ENCODE measurements around the gene JMJD4. TPM values are rescaled to one million over a fixed set of nuclear protein-coding genes. Genes with fewer than 3 reads are reported as not detected.
A peak's percentile ranks its signal among the peaks of the same experiment; 100 is the strongest.

JMJD4 gene
- total RNA-seq, 1 experiment from 2014 or later, result 27.1 TPM

- CTCF ChIA-PET, result no interaction called here
- Mint-ChIP-seq H3K4me1 (ENCODE audit: low read depth, unreplicated experiment) (peaks cover 6% of the 10 kb centered on the region), H3K4me3 (ENCODE audit: unreplicated experiment) (peak overlapping the region; percentile 72), H3K27me3 (ENCODE audit: insufficient read depth, unreplicated experiment) (no peaks in the 10 kb centered on the region), H3K36me3 (ENCODE audit: insufficient read depth, unreplicated experiment) (peaks cover 29% of the 10 kb centered on the region), H3K9me3 (ENCODE audit: unreplicated experiment) (peaks cover 9% of the 10 kb centered on the region), H3K27ac (ENCODE audit: unreplicated experiment) (peak overlapping the region; percentile 48)
- POLR2A ChIA-PET, result no interaction called here
- DNase-seq, result no peak
- no TSS peak for BruUV-seq (replicated peaks)
- Histone ChIP-seq H3K36me3 (ENCODE audit: control insufficient read depth, insufficient read depth, low read length) (0 out of 2 replicates have a peak, but pooled peaks cover 3% of the 10 kb centered on the region), H3K4me1 (peaks cover 15% of the 10 kb centered on the region), H3K9me3 (0 out of 2 replicates have a peak, but pooled peaks cover 4% of the 10 kb centered on the region), H3K27me3 (replicated peaks; ENCODE audit: control insufficient read depth, insufficient read depth, low read length) (no peaks in the 10 kb centered on the region), H3K4me3 (ENCODE audit: low read depth, low read length) (peak overlapping the region; percentile 46)
- TF ChIP-seq CTCF (IDR thresholded peaks at IDR 0.05; ENCODE audit: insufficient read depth in 1 of 2, low read depth in 1 of 2, low read length in 1 of 2, severe bottlenecking in 1 of 2, unreplicated experiment in 1 of 2), result no peak
- intact Hi-C loops (cut with micrococcal nuclease; ENCODE audit: unreplicated experiment), result loop anchor here (10.0 kb wide), 1 partner anchor 244 kb away; no protein-coding TSS in a partner anchor
Measured at GRCh38 chr1:227728892-227729143, 6.3 kb downstream of the JMJD4 start.

GRCh38 chr1:227728059-227728891 is 6.8 kb downstream of the JMJD4 start:
- ChIA-PET POLR2A (no interaction called here), CTCF (no interaction called here)
- Mint-ChIP-seq H3K36me3 (ENCODE audit: insufficient read depth, unreplicated experiment) (peaks cover 29% of the 10 kb centered on the region), H3K27ac (ENCODE audit: unreplicated experiment) (peak overlapping the region; percentile 67), H3K27me3 (ENCODE audit: insufficient read depth, unreplicated experiment) (no peaks in the 10 kb centered on the region), H3K4me3 (ENCODE audit: unreplicated experiment) (peak overlapping the region; percentile 72), H3K9me3 (ENCODE audit: unreplicated experiment) (peaks cover 14% of the 10 kb centered on the region), H3K4me1 (ENCODE audit: low read depth, unreplicated experiment) (peaks cover 6% of the 10 kb centered on the region)
- intact Hi-C loops (cut with micrococcal nuclease; ENCODE audit: unreplicated experiment), result loop anchor here (10.0 kb wide), 1 partner anchor 243 kb away; no protein-coding TSS in a partner anchor
- BruUV-seq (replicated peaks), result no TSS peak
- DNase-seq, result peak; percentile 75 to 85
- Histone ChIP-seq H3K4me1 (peaks cover 15% of the 10 kb centered on the region), H3K9me3 (0 out of 2 replicates have a peak, but pooled peaks cover 4% of the 10 kb centered on the region), H3K27me3 (replicated peaks; ENCODE audit: control insufficient read depth, insufficient read depth, low read length) (no peaks in the 10 kb centered on the region), H3K4me3 (ENCODE audit: low read depth, low read length) (peak overlapping the region; percentile 51), H3K36me3 (ENCODE audit: control insufficient read depth, insufficient read depth, low read length) (0 out of 2 replicates have a peak, but pooled peaks cover 3% of the 10 kb centered on the region)
- no peak for TF ChIP-seq CTCF (IDR thresholded peaks at IDR 0.05; ENCODE audit: insufficient read depth in 1 of 2, low read depth in 1 of 2, low read length in 1 of 2, severe bottlenecking in 1 of 2, unreplicated experiment in 1 of 2)

- H3K9me3 ChIP-seq, result peaks cover 4% of the 10 kb centered on the region; the same call in 1 of the 2 replicates
- H3K27ac Mint-ChIP-seq (ENCODE audit: unreplicated experiment), result no peak overlapping the region
- H3K36me3 ChIP-seq (ENCODE audit: control insufficient read depth, insufficient read depth, low read length), result no peaks in the 10 kb centered on the region
- H3K4me3 ChIP-seq (ENCODE audit: low read depth, low read length), result no peak overlapping the region
- no peak for TF ChIP-seq CTCF (IDR thresholded peaks at IDR 0.05; ENCODE audit: insufficient read depth in 1 of 2, low read depth in 1 of 2, low read length in 1 of 2, severe bottlenecking in 1 of 2, unreplicated experiment in 1 of 2)
- H3K9me3 Mint-ChIP-seq (ENCODE audit: unreplicated experiment), result peaks cover 26% of the 10 kb centered on the region
- peaks cover 6% of the 10 kb centered on the region for H3K4me1 Mint-ChIP-seq (ENCODE audit: low read depth, unreplicated experiment)
- POLR2A ChIA-PET, result no interaction called here
- BruUV-seq (replicated peaks), result no TSS peak
- H3K27me3 ChIP-seq (replicated peaks; ENCODE audit: control insufficient read depth, insufficient read depth, low read length), result no peaks in the 10 kb centered on the region
- no peak for DNase-seq
- H3K4me1 ChIP-seq, result peaks cover 15% of the 10 kb centered on the region
- intact Hi-C loops (cut with micrococcal nuclease; ENCODE audit: unreplicated experiment), result loop anchor here (10.0 kb wide), 1 partner anchor 242 kb away; no protein-coding TSS in a partner anchor
- CTCF ChIA-PET, result no interaction called here
- H3K27me3 Mint-ChIP-seq (ENCODE audit: insufficient read depth, unreplicated experiment), result no peaks in the 10 kb centered on the region
- peaks cover 29% of the 10 kb centered on the region for H3K36me3 Mint-ChIP-seq (ENCODE audit: insufficient read depth, unreplicated experiment)
- peak overlapping the region; percentile 72 for H3K4me3 Mint-ChIP-seq (ENCODE audit: unreplicated experiment)
Measured at GRCh38 chr1:227726924-227727599, 8.0 kb downstream of the JMJD4 start.

Measured in Caco-2 (cell line).